HepG2 (cell line): Measurements from ENCODE around the gene TTN. TPM values are rescaled to one million over a fixed set of nuclear protein-coding genes. Genes with fewer than 3 reads are reported as not detected.

Experiments used
- AHDC1 ChIP-seq: sonication (generic); formaldehyde crosslinking; IDR thresholded peaks from 2 replicates; pipeline ENCODE4 v1.5.1; 2020; ENCODE audit warnings: mild to moderate bottlenecking, missing genetic modification reagents, borderline replicate concordance
- FOXJ3 ChIP-seq: sonication (generic); formaldehyde crosslinking; IDR thresholded peaks from 2 replicates; pipeline ENCODE4 v1.4.0; 2020; ENCODE audit warnings: missing genetic modification reagents, mild to moderate bottlenecking, borderline replicate concordance
- GPBP1L1 ChIP-seq: sonication (generic); formaldehyde crosslinking; IDR thresholded peaks from 2 replicates; pipeline ENCODE4 v1.5.0; 2020; ENCODE audit warnings: mild to moderate bottlenecking, missing genetic modification reagents
- POLR2AphosphoS5 ChIP-seq: IDR thresholded peaks from 2 replicates; pipeline ENCODE4 v1.6.1; 2012; ENCODE audit warnings: low read depth, low read length
- SMYD3 ChIP-seq: sonication (generic); formaldehyde crosslinking; IDR thresholded peaks from 2 replicates; pipeline ENCODE4 v1.8.1; 2023; ENCODE audit warnings: mild to moderate bottlenecking, missing genetic modification reagents
- ZIK1 ChIP-seq: sonication (generic); formaldehyde crosslinking; IDR thresholded peaks from 2 replicates; pipeline ENCODE4 v1.5.0; 2020; ENCODE audit warnings: mild to moderate bottlenecking, low read depth, missing genetic modification reagents, borderline replicate concordance
- ZNF263 ChIP-seq: sonication (generic); formaldehyde crosslinking; IDR thresholded peaks from 2 replicates; pipeline ENCODE4 v1.4.0; 2020; ENCODE audit warnings: missing genetic modification reagents
- ZNF839 ChIP-seq: sonication (generic); formaldehyde crosslinking; IDR thresholded peaks from 2 replicates; pipeline ENCODE4 v1.4.0; 2020; ENCODE audit warnings: missing genetic modification reagents, mild to moderate bottlenecking, borderline replicate concordance
- ZNF891 ChIP-seq: sonication (generic); formaldehyde crosslinking; IDR thresholded peaks from 2 replicates; pipeline ENCODE4 v1.5.0; 2020; ENCODE audit warnings: mild to moderate bottlenecking, missing genetic modification reagents
- ZSCAN20 ChIP-seq: sonication (generic); formaldehyde crosslinking; IDR thresholded peaks from 2 replicates; pipeline ENCODE4 v1.4.0; 2020; ENCODE audit warnings: missing genetic modification reagents, mild to moderate bottlenecking, borderline replicate concordance
- polyA plus RNA-seq, 8 experiments: library from polyadenylated mRNA; depleted of rRNA in 3 of 8; stranded (reverse) in 7 of 8; unstranded in 1 of 8; fragments of >200 nt; fragmentation: Illumina TruSeq in 4 of 8; extraction: Trizol in 4 of 8; gene quantifications; 2 replicates each; pipeline versions ENCODE4 v1.2.1 to v1.2.3, GENCODE V29; 2011 to 2016; ENCODE audit warnings: low read depth in 4 of 8, missing spikeins in 1 of 8, mixed read lengths in 1 of 8; ENCODE audit not compliant: insufficient read depth in 1 of 8
- total RNA-seq, 5 experiments: library from RNA; depleted of rRNA; stranded (reverse); fragments of >200 nt; fragmentation: Illumina TruSeq; extraction: Trizol; gene quantifications; 2 replicates each; pipeline ENCODE4 v1.2.3, GENCODE V29; 2016; ENCODE audit warnings: low read depth in 1 of 5
- TF ChIP-seq, protein P1 (sequence below): sonication (generic); formaldehyde crosslinking; IDR thresholded peaks from 2 replicates; pipeline ENCODE4 v1.5.0; 2020; ENCODE audit warnings: mild to moderate bottlenecking, missing genetic modification reagents, borderline replicate concordance
- TF ChIP-seq, protein P2 (sequence below): sonication (generic); formaldehyde crosslinking; IDR thresholded peaks from 2 replicates; pipeline ENCODE4 v1.5.1; 2020; ENCODE audit warnings: missing genetic modification reagents, mild to moderate bottlenecking, borderline replicate concordance

TTN gene
- total and polyA plus RNA-seq, 2 of the 13 experiments (the other 11 are each of a cell fraction or from before 2014, with no cell fraction given), result under 0.01 TPM

DNA sequence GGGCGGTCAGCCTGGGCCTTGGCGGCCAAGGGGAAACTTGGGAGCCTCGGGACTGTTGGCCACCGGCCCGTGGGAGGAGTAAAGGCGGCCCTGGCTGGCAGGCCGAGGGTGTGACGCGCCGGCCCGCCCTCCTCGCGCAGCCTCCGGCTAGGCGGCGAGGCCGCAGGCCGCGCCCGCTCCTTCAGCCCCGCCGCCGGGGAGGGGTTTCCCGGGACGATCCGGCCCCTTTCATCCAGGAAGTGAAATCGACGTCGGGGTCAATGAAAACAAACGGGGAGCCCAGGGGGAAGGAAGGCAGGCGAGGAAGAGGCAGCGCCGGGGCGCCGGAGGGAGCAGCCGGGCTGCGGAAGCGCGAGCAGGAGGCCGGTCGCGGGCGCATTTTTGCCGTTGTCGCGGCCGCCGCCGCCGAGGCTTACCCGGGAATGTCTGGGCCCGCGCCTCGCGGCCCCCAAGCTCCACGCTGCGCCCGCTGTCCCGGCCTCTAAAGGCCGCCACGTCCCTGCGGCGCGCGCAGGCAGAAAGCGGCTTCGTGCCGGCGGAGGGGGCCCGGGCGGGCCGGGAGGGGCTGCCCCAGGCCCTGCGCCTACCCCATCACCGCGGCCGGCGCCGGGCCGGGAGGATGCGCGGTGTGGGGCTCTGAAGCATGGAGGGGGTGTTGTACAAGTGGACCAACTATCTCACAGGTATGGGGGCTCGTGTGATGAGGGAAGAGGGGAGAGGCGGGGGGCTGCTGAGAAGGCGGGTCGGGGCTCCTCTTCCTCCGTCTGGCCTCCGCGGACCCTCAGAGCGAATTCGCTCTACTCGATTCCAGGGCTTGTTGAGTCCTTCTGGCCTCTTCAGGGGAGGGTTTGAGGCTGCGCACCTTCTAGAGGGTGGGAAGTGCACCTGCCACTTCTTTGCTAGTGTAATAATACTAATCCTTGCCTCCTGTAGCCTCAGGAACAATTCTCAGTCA, 326.7 kb downstream of the TTN start, which contains the start of gene PLEKHA3 (continued):
- TF ChIP-seq, protein P1, sequence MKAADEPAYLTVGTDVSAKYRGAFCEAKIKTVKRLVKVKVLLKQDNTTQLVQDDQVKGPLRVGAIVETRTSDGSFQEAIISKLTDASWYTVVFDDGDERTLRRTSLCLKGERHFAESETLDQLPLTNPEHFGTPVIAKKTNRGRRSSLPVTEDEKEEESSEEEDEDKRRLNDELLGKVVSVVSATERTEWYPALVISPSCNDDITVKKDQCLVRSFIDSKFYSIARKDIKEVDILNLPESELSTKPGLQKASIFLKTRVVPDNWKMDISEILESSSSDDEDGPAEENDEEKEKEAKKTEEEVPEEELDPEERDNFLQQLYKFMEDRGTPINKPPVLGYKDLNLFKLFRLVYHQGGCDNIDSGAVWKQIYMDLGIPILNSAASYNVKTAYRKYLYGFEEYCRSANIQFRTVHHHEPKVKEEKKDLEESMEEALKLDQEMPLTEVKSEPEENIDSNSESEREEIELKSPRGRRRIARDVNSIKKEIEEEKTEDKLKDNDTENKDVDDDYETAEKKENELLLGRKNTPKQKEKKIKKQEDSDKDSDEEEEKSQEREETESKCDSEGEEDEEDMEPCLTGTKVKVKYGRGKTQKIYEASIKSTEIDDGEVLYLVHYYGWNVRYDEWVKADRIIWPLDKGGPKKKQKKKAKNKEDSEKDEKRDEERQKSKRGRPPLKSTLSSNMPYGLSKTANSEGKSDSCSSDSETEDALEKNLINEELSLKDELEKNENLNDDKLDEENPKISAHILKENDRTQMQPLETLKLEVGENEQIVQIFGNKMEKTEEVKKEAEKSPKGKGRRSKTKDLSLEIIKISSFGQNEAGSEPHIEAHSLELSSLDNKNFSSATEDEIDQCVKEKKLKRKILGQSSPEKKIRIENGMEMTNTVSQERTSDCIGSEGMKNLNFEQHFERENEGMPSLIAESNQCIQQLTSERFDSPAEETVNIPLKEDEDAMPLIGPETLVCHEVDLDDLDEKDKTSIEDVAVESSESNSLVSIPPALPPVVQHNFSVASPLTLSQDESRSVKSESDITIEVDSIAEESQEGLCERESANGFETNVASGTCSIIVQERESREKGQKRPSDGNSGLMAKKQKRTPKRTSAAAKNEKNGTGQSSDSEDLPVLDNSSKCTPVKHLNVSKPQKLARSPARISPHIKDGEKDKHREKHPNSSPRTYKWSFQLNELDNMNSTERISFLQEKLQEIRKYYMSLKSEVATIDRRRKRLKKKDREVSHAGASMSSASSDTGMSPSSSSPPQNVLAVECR (CRISPR knock-in tag), result peak; percentile 84; the same call in 1 of the 2 replicates
- TF ChIP-seq ZSCAN20 (CRISPR knock-in tag), result peak; percentile 91
- peak; percentile 51 for TF ChIP-seq POLR2AphosphoS5
- no peak for TF ChIP-seq GPBP1L1 (CRISPR knock-in tag)
- no peak for TF ChIP-seq FOXJ3 (CRISPR knock-in tag)
- TF ChIP-seq, protein P2, sequence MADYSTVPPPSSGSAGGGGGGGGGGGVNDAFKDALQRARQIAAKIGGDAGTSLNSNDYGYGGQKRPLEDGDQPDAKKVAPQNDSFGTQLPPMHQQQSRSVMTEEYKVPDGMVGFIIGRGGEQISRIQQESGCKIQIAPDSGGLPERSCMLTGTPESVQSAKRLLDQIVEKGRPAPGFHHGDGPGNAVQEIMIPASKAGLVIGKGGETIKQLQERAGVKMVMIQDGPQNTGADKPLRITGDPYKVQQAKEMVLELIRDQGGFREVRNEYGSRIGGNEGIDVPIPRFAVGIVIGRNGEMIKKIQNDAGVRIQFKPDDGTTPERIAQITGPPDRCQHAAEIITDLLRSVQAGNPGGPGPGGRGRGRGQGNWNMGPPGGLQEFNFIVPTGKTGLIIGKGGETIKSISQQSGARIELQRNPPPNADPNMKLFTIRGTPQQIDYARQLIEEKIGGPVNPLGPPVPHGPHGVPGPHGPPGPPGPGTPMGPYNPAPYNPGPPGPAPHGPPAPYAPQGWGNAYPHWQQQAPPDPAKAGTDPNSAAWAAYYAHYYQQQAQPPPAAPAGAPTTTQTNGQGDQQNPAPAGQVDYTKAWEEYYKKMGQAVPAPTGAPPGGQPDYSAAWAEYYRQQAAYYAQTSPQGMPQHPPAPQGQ (CRISPR knock-in tag), result no peak
- peak; percentile 87 for TF ChIP-seq ZNF891 (CRISPR knock-in tag)
- TF ChIP-seq SMYD3 (CRISPR knock-in tag), result 0 out of 2 replicates have a peak, but pooled peaks have one; percentile 32
- no peak for TF ChIP-seq ZNF839 (CRISPR knock-in tag)
- TF ChIP-seq AHDC1, result no peak; the same call in 1 of the 2 replicates
- no peak; the same call in 1 of the 2 replicates for TF ChIP-seq ZIK1 (CRISPR knock-in tag)
- no peak for TF ChIP-seq ZNF263 (CRISPR knock-in tag)
